ENCODE data around the gene CACNG3.

- no peak for TF ChIP-seq POLR2AphosphoS5 (IDR thresholded peaks at IDR 0.05)
- no peak for TF ChIP-seq EZH2 (IDR thresholded peaks at IDR 0.05; ENCODE audit: borderline replicate concordance, insufficient read depth, low read length, poor library complexity, severe bottlenecking)
These were observed 38.0 kb downstream of the CACNG3 start for GRCh38 chr16:24294131-24294530.

Measured in neural cell (in vitro differentiated cells).